ENCODE results near the gene FGF12.

DNA sequence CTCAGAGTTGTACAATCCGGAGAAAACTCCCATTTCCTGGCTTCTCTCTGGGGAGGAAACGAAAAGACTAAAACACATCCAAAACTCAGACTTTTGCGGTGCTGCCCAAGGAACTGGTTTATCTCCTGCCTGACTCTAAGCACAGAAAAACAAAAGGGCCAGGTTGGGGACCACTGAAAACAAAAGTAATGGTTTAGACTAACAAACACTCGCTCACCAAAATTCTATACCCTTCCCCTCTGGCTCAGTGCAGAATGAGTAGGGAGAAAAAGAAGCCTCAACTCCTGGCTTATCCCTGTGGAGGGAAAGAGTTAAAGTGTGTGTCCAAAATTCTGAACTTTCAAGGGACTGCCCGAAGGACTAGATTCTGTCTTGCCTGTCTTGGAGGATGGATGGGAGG, 173.6 kb downstream of the FGF12 start:
- TF ChIP-seq CTCF (IDR thresholded peaks at IDR 0.05; ENCODE audit: low read depth, low read length, poor library complexity, severe bottlenecking), result no peak
- no peak for TF ChIP-seq EZH2phosphoT487 (IDR thresholded peaks at IDR 0.05; ENCODE audit: borderline replicate concordance, low read length)

Data from DOHH2 (cell line).